SK-N-SH (cell line): ENCODE results near the gene SBNO1.

Experiments used
- CHD2 ChIP-seq: fragments of 150-350 bp; IDR thresholded peaks from 2 replicates; pipeline ENCODE4 v1.6.1; 2018; ENCODE audit warnings: low read length; ENCODE audit not compliant: partially characterized antibody
- CTCF ChIP-seq: fragments of 200-600 bp; sonication (generic); IDR thresholded peaks from 2 replicates; pipeline ENCODE4 v1.6.1; 2017; ENCODE audit warnings: antibody characterized with exemption, mild to moderate bottlenecking, moderate library complexity
- ELF1 ChIP-seq: IDR thresholded peaks from 2 replicates; pipeline ENCODE4 v1.4.0; 2012
- EP300 ChIP-seq, 2 experiments: IDR thresholded peaks; 2 replicates each; pipeline versions ENCODE4 v1.4.0 to v1.6.1; 2012; ENCODE audit warnings: borderline replicate concordance in 1 of 2, low read depth in 1 of 2, low read length in 1 of 2
- FOXM1 ChIP-seq: IDR thresholded peaks from 2 replicates; pipeline ENCODE4 v1.4.0; 2012; ENCODE audit warnings: low read depth, mild to moderate bottlenecking
- MXI1 ChIP-seq: IDR thresholded peaks from 2 replicates; pipeline ENCODE4 v1.6.1; 2012; ENCODE audit warnings: mild to moderate bottlenecking, low read depth, low read length, improper control_type of control experiment
- RAD21 ChIP-seq: IDR thresholded peaks from 2 replicates; pipeline ENCODE4 v1.6.1; 2012; ENCODE audit warnings: mild to moderate bottlenecking, low read length
- RCOR1 ChIP-seq: fragments of 150-350 bp; IDR thresholded peaks from 2 replicates; pipeline ENCODE4 v1.6.1; 2017; ENCODE audit warnings: antibody characterized with exemption, low read length
- RXRA ChIP-seq: IDR thresholded peaks from 2 replicates; pipeline ENCODE4 v1.4.0; 2012; ENCODE audit warnings: low read depth, mild to moderate bottlenecking, borderline replicate concordance
- SIN3A ChIP-seq: IDR thresholded peaks from 2 replicates; pipeline ENCODE4 v1.6.1; 2012; ENCODE audit warnings: low read depth, mild to moderate bottlenecking, low read length, moderate library complexity, borderline replicate concordance
- SMC3 ChIP-seq: IDR thresholded peaks from 2 replicates; pipeline ENCODE4 v1.6.1; 2012; ENCODE audit warnings: low read depth, low read length, improper control_type of control experiment
- TCF12 ChIP-seq: IDR thresholded peaks from 2 replicates; pipeline ENCODE4 v1.4.0; 2012
- YY1 ChIP-seq: IDR thresholded peaks from 2 replicates; pipeline ENCODE4 v1.4.0; 2012; ENCODE audit warnings: low read depth, mild to moderate bottlenecking
- TF ChIP-seq, protein P1 (sequence below): IDR thresholded peaks from 2 replicates; pipeline ENCODE4 v1.4.0; 2012; ENCODE audit warnings: low read depth

DNA sequence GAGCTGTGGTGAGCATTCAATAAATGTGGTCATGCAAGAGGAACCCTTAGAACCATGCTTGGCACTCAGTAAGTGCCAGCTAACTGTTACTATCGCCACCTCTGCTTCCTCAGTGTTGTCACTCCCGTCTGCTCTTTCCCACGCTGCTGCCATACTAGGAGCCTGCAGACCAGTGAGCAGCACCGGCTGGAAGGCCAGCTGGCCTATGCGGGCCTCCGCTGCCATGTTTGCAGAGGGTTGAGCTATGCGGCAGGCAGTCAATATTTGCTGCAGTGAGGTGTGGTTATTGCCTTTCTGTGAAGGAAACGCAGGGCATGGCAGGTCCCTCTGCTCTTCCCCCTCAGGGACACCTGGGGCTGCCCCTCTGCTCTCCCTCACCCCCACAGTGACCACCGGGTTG, 32.3 kb upstream of the SBNO1 start:
- TF ChIP-seq RAD21 = no peak
- TF ChIP-seq CTCF = no peak
- TF ChIP-seq RCOR1 = no peak
- TF ChIP-seq, protein P1, sequence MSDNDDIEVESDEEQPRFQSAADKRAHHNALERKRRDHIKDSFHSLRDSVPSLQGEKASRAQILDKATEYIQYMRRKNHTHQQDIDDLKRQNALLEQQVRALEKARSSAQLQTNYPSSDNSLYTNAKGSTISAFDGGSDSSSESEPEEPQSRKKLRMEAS = no peak
- no peak for TF ChIP-seq RXRA
- TF ChIP-seq TCF12 = no peak
- no peak for TF ChIP-seq EP300 (IDR thresholded peaks at IDR 0.05; ENCODE audit: borderline replicate concordance in 1 of 2, low read depth in 1 of 2, low read length in 1 of 2)
- TF ChIP-seq ELF1 = no peak
- TF ChIP-seq SIN3A = no peak
- TF ChIP-seq MXI1 = no peak
- TF ChIP-seq CHD2 = no peak
- no peak for TF ChIP-seq YY1
- TF ChIP-seq FOXM1 = no peak
- TF ChIP-seq SMC3 = no peak
